Panc1 (cell line): ENCODE measurements around the gene GNS. TPM values are rescaled to one million over a fixed set of nuclear protein-coding genes. Genes with fewer than 3 reads are reported as not detected.

Source experiments
- ATAC-seq: fragments of 200-7000 bp; cut with Tn5 transposase; 2 replicates; pipeline ENCODE4 v1.9.1; 2020; ENCODE audit warnings: mild to moderate bottlenecking, moderate library complexity
- BruUV-seq: library from RNA; stranded (reverse); fragments of 400-500 nt; replicated peaks from 2 replicates; lab custom pipeline; 2021; lab: Mats Ljungman, UMichigan
- CTCF ChIA-PET: fragments of 300-600 bp; sonication (Branson Sonifier 250); formaldehyde crosslinking; loops from one replicate; lab custom pipeline; 2022; ENCODE audit warnings: antibody characterized with exemption; lab: Charles Lee
- POLR2A ChIA-PET: fragments of 300-600 bp; sonication (Branson Sonifier 250); formaldehyde crosslinking; loops from one replicate; lab custom pipeline; 2022; ENCODE audit warnings: antibody characterized with exemption; lab: Charles Lee
- DNase-seq: peaks from one replicate; pipeline ENCODE4 v3.0.0-alpha.2; 2010; ENCODE audit warnings: low read depth, low spot score
- H3K27ac ChIP-seq: 2 replicates; pipeline ENCODE4 v1.5.1; 2011; ENCODE audit warnings: mild to moderate bottlenecking, low read length, inconsistent platforms
- H3K27me3 ChIP-seq: fragments of 200-500 bp; sonication (Bioruptor generic); 2 replicates; pipeline ENCODE4 v1.6.0; 2014; ENCODE audit warnings: low read length, inconsistent platforms; ENCODE audit not compliant: control insufficient read depth, insufficient read depth
- H3K36me3 ChIP-seq: fragments of 200-500 bp; sonication (Bioruptor generic); 2 replicates; pipeline ENCODE4 v1.5.1; 2014; ENCODE audit warnings: inconsistent platforms, mild to moderate bottlenecking, low read length, moderate library complexity; ENCODE audit not compliant: control insufficient read depth, insufficient read depth
- H3K4me1 ChIP-seq: 2 replicates; pipeline ENCODE4 v1.5.1; 2011; ENCODE audit warnings: inconsistent platforms, mild to moderate bottlenecking, low read length, moderate library complexity; ENCODE audit not compliant: control insufficient read depth, insufficient read depth
- H3K4me3 ChIP-seq, 2 experiments: 2 replicates each; pipeline ENCODE4 v1.5.1; 2011 to 2012; ENCODE audit warnings: low read depth in 2 of 2, low read length in 2 of 2, mild to moderate bottlenecking in 2 of 2, inconsistent platforms in 1 of 2, moderate library complexity in 1 of 2
- H3K9me3 ChIP-seq: fragments of 200-500 bp; sonication (Bioruptor generic); 2 replicates; pipeline ENCODE4 v1.5.1; 2014; ENCODE audit warnings: low read depth, mild to moderate bottlenecking, inconsistent platforms, low read length, moderate library complexity; ENCODE audit not compliant: control insufficient read depth, insufficient read depth
- CTCF ChIP-seq: fragments of 450-650 bp; IDR thresholded peaks from 2 replicates; pipeline ENCODE4 v1.5.1; 2017; ENCODE audit warnings: mild to moderate bottlenecking
- POLR2AphosphoS5 ChIP-seq: IDR thresholded peaks from 2 replicates; pipeline ENCODE4 v1.6.1; 2012; ENCODE audit warnings: mild to moderate bottlenecking, low read depth, low read length, moderate library complexity
- SIN3A ChIP-seq: IDR thresholded peaks from 2 replicates; pipeline ENCODE4 v1.6.1; 2012; ENCODE audit warnings: low read depth, mild to moderate bottlenecking, low read length, moderate library complexity, borderline replicate concordance; ENCODE audit not compliant: insufficient read depth
- TCF7L2 ChIP-seq: IDR thresholded peaks from 2 replicates; pipeline ENCODE4 v1.6.1; 2011; ENCODE audit warnings: mild to moderate bottlenecking, low read depth, low read length, inconsistent platforms
- in situ Hi-C: cut with HindIII; loops from 2 replicates; pipeline ENCODE4 v1.10.0; 2016; ENCODE audit warnings: low sequenced_read_pairs, low pct_unique_long_range_greater_than_20kb
- intact Hi-C: fragments of 100-400 bp; cut with micrococcal nuclease; formaldehyde crosslinking; loops from one replicate; pipeline ENCODE4 v1.10.0; 2022; ENCODE audit not compliant: unreplicated experiment
- total RNA-seq: library from RNA; stranded (reverse); gene quantifications from one replicate; pipeline ENCODE4 v1.2.1, GENCODE V29; 2021; ENCODE audit not compliant: unreplicated experiment
- TF ChIP-seq, protein P1 (sequence below), 2 experiments: IDR thresholded peaks; 2 replicates each; pipeline ENCODE4 v1.6.1; 2011 to 2012; ENCODE audit warnings: low read depth in 2 of 2, control low read depth in 1 of 2, low read length in 1 of 2, mild to moderate bottlenecking in 1 of 2, moderate library complexity in 1 of 2; ENCODE audit not compliant: insufficient read depth in 1 of 2

The GNS gene
- total RNA-seq, 1 experiment from 2014 or later, result 117 TPM

GRCh38 chr12:64666054-64666914 lies 92.9 kb downstream of the GNS start:
- BruUV-seq, result TSS peak; percentile 18
- no peaks in the 10 kb centered on the region for H3K9me3 ChIP-seq
- intact Hi-C loops, result loop anchor here (2.0 kb wide), 1 partner anchor 55 kb away; the partner anchor contains the start of gene RASSF3
- H3K27me3 ChIP-seq, result no peaks in the 10 kb centered on the region
- in situ Hi-C loops, result no loop called here
- DNase-seq (no peak), ATAC-seq (no peak)
- POLR2A ChIA-PET, result no interaction called here
- peaks cover 84% of the 10 kb centered on the region for H3K4me1 ChIP-seq
- CTCF ChIA-PET, result interaction anchor here (1.0 kb wide), 1 partner anchor 11 kb away, joined by 3 read pairs; no protein-coding TSS in a partner anchor
- peak; percentile 20; the same call in 1 of the 2 replicates for TF ChIP-seq POLR2AphosphoS5
- TF ChIP-seq, protein P1, sequence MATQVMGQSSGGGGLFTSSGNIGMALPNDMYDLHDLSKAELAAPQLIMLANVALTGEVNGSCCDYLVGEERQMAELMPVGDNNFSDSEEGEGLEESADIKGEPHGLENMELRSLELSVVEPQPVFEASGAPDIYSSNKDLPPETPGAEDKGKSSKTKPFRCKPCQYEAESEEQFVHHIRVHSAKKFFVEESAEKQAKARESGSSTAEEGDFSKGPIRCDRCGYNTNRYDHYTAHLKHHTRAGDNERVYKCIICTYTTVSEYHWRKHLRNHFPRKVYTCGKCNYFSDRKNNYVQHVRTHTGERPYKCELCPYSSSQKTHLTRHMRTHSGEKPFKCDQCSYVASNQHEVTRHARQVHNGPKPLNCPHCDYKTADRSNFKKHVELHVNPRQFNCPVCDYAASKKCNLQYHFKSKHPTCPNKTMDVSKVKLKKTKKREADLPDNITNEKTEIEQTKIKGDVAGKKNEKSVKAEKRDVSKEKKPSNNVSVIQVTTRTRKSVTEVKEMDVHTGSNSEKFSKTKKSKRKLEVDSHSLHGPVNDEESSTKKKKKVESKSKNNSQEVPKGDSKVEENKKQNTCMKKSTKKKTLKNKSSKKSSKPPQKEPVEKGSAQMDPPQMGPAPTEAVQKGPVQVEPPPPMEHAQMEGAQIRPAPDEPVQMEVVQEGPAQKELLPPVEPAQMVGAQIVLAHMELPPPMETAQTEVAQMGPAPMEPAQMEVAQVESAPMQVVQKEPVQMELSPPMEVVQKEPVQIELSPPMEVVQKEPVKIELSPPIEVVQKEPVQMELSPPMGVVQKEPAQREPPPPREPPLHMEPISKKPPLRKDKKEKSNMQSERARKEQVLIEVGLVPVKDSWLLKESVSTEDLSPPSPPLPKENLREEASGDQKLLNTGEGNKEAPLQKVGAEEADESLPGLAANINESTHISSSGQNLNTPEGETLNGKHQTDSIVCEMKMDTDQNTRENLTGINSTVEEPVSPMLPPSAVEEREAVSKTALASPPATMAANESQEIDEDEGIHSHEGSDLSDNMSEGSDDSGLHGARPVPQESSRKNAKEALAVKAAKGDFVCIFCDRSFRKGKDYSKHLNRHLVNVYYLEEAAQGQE (IDR thresholded peaks at IDR 0.05; ENCODE audit: insufficient read depth in 1 of 2, low read depth in 2 of 2, low read length in 1 of 2), result no peak
- peak; percentile 70 for TF ChIP-seq TCF7L2
- no peaks in the 10 kb centered on the region for H3K36me3 ChIP-seq
- peak overlapping the region; percentile 98 for H3K27ac ChIP-seq
- peak overlapping the region in 1 of 2 experiments; percentile 36; a peak in 1 of 4 replicates for H3K4me3 ChIP-seq

- ChIA-PET CTCF (interaction anchor here (1.0 kb wide), 1 partner anchor 12 kb away, joined by 3 read pairs; no protein-coding TSS in a partner anchor), POLR2A (no interaction called here)
- TF ChIP-seq POLR2AphosphoS5 (no peak), TCF7L2 (no peak), SIN3A (no peak), CTCF (no peak)
- TF ChIP-seq, protein P1 (IDR thresholded peaks at IDR 0.05; ENCODE audit: insufficient read depth in 1 of 2, low read depth in 2 of 2, low read length in 1 of 2), result no peak
- no peaks in the 10 kb centered on the region for H3K9me3 ChIP-seq
- ATAC-seq (peak; percentile 48), DNase-seq (no peak)
- no TSS peak for BruUV-seq
- intact Hi-C loops (no loop called here), in situ Hi-C loops (no loop called here)
- no peaks in the 10 kb centered on the region for H3K27me3 ChIP-seq
- H3K36me3 ChIP-seq, result no peaks in the 10 kb centered on the region
- peak overlapping the region; percentile 98 for H3K27ac ChIP-seq
- H3K4me1 ChIP-seq, result peaks cover 77% of the 10 kb centered on the region
- H3K4me3 ChIP-seq, result peak overlapping the region in 1 of 2 experiments; percentile 36; a peak in 2 of 4 replicates
Observed at GRCh38 chr12:64665514-64665913, 93.7 kb downstream of the GNS start.

Other genes starting within 250 kb of the GNS start
- gene RASSF3, start 148.9 kb downstream of the GNS start, total RNA-seq, result 107 TPM
- gene TBC1D30, start 65.2 kb upstream of the GNS start, total RNA-seq, result 8.9 TPM